HG02763 (cell line): ENCODE measurements around the gene BCKDHA.
"Not testable (repeated sequence)": the region's sequence is repeated elsewhere in the genome, so short reads cannot be mapped to it uniquely, and the experiment has no call there.

Experiments used
- ATAC-seq: cut with Tn5 transposase; IDR thresholded peaks from one replicate; pipeline ENCODE4 v1.9.1; 2021; ENCODE audit warnings: mild to moderate bottlenecking, moderate library complexity; ENCODE audit not compliant: unreplicated experiment

BCKDHA gene

DNA sequence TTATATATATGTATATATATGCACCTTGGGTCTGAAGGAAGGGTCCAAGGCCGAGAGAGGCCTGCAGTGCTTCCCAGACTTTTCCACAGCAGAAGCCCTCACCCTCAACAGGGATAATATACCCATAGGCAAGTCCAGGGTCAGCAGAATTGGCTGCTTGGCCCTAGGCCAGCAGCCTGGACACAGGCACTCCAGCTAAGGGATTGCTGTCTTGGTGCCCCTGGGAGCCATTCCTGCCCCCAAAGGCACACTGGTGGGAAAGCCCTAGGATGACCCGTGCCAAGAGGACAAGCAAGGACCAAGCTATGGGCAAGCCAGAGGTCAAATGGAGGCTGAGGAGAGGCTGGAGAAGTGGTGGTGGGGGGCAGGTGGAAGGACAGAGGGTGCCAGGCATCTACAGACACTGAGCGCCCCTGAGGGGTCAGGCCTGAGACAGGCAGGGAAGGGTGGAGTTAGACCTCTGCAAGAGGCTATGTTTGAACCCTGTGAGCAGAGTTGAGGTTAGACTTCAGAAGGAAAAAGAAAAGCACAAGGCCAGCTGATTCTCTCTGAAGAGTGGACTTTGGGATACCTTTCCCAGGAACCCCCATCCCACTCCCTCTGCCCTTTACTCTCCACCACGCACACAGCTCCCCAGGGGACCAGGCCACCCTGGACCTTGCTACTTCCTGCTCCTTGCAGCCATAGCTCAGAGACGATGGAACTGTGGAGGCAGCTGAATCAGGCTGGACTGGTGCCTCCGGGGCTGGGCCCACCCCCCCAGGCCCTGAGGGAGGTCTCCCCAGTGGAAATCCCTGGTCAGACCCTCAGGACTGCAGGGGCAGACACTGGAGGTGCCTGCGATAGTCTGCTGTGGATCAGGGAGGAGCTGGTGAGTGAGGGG lies 45.1 kb downstream of the BCKDHA start, which contains the start of gene ERICH4:
Gene ERICH4, plus strand, starts transcription at position 684 of the 883 bp plus-strand sequence. Its CDS starts 14 bp downstream, at position 698.
- ATAC-seq: no peak

DNA sequence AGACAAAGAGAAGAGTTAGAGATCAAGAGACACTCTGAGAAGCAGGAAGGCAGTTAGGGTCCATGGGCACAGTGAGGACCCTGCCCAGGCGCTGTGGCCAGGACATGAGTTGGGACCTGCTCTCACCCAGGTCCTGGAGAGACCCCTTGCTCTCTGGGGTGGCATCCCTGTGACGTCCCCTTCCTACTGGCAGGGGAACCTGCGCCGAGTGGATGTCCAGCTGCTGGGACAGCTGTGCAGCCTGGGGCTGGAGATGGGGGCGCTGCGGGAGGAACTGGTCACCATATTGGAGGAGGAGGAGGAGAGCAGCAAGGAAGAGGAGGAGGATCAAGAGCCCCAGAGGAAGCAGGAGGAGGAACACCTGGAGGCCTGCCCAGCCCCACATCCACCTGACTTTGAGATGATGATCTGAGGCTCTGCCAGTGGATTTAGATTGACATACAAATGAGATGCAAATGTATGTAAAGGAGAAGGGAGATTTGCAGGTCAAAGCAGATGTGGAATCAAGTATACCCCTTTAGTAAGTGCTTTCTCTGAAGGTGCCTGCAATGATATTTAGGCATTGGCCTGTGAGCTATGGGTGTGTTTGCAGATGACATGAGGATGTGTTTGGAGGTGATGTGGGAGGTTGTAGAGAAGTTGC lies 46.3 kb downstream of the BCKDHA start:
- ATAC-seq: no peak

DNA sequence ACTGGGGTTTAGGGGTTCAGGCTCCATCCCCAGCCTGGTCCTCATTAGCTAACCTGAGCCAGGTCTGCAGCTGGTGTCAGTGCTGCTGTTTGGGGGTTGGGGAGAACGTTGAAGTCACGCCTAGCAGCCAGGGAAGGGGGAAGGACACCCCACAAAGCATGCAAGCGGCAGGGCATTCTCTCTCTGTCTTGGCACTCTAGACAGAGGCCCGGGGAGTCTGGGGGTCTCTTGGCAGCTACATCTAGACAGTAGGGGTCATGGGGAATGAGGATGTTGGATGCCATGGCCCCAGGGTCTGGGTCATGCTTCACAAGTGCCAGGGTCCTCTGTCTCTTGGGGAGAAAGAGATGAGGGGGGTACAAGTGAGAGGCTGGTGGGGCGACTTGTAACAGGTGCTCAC lies 48.0 kb downstream of the BCKDHA start:
- no peak for ATAC-seq

DNA sequence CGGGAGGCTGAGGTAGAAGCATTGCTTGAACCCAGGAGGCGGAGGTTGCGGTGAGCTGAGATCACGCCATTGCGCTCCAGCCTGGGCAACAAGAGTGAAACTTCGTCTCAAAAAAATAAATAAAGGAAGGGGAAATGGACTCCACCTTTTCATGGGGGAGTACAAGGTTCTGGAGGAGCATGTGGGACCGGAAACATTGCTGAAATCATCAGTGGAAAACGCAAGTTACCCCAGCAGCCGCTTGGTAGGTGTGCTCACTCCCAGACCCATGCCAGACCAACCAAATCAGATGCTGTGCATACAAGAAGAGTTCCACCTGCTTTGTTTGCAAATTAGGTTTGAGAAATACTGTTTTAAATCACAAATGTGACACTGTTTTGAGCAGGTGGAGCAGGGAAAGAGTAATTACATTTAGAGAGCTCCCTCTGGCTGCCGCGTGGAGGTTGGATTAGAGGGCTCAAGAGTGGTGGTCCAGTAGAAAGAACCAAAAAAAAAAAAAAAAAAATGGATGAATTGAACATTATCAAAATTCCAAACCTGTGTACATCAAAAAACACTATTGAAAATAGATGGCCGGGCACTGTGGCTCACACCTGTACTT lies 50.2 kb downstream of the BCKDHA start:
- ATAC-seq: no peak

DNA sequence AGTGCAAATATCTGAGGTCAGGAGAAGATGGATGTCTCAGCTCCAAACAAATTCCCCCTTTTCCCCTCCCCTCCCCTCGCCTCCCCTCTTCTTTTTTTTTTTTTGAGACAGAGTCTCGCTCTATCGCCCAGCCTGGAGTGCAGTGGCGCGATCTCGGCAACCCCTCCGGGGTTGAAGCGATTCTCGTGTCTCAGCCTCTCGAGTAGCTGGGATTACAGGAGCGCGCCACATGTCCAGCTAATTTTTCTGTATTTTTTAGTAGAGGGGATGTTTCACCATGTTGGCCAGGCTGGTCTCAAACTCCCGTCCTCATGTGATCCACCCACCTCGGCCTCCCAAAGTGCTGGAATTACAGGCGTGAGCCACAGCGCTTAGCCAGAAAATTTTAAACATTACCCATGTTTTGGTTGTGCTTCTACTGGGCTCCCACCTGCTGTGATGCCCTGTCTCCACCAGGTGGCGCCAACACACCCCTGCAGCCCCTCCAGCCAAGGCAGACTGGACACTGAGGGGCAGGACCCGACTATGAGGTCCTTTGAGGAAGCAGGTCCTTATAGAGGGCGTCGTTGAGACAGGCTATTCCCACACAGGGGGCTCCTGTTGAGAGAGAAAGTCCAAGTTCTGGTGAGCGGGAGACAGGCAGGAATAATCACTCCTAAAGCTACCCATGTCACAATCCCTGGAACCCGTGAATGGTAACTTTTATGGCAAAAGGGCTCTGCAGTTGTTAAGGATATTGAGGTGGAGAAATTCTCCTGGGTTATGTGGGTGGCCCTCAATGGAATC lies 51.7 kb downstream of the BCKDHA start:
- ATAC-seq: peak; percentile 77

DNA sequence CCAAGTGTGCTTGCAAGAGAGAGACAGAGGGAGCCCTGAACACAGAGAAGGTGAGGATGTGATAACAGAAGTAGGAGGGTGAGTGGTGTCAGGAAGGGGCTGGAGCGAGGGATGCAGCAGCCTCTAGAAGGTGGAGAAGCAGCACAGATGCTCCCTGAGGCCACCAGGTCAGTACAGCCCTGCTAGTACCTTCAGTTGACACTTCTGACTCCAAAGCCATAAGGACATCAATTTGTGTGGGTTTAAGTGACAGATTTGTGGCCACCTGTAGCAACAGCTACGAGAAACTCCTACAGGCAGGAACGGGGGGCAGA lies 52.2 kb downstream of the BCKDHA start:
- no peak for ATAC-seq

DNA sequence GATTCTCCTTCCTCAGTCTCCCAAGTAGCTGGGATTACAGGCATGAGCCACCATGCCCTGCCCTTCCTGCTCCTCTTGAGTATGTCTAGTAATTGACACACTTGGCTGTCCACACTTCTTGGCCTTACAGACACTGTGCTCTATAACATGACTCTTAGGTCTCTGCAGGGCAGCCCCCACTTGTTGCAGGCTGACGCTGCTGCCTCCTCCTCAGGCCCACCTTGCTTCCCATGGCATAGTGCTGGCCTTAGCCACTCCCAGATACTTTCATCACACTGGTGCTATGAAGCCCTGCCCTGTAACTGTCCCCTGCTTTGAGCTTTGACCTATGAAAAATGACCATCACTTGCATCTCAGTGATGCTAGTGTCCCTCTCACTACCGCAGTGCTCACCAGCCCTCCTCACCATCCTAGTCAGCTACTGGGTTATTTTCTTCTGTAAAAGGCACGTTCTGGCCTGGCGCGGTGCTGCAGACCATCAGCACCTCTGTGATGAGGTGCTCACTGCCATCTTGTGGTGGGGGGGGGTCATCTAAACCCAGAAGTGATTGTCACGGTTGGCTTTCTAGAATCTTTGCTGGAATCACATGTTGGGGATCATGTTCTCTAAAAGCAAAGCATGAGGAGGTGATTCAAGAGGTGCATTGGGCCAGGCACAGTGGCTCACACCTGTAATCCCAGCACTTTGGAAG lies 55.1 kb downstream of the BCKDHA start:
- no peak for ATAC-seq

DNA sequence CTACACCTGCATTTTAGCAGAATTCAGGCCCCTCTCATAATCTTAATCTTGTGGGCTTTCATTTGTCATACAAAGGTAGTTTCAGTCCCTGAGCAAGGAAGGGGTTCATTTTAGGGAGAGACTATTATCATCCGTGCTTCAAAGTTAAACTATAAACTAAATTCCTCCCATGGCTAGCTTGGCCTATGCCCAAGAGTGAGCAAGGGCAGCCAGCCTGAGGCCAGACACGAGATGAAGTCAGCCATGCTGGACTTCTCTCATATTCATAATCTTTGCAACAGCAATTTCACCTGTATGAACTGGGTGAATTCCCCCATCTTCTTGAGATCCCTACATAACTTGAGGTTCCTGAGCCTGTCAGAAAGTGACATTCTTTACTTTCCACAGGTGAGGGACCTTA lies 58.3 kb downstream of the BCKDHA start:
- ATAC-seq: no peak

DNA sequence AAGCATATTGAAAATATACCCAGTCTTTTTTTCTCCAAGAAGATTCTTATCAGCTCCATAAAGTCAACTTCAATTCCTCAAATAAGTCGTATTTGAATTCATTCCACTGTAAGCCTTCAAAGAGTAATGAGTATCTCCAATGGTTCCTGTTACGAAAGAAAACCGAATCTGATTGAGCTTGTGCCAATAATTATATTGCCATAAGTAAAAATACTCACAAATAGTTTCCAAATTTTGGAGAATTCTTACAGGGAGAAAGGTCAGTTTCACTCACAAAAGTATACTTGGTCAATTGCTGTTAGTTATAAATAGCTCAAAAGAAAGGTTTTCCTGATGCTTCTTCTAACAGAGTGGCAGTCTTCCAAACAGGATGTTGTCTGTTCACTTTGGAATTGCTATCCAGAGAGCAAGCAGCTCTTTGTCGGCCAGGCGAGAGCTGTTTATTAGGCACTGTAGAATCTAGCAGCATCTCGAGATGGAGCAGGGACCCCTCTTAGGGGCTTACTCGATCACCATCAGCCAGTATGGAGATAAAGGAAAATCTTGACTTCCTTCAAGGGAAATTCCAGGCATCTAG lies 58.8 kb downstream of the BCKDHA start:
- ATAC-seq: no peak

DNA sequence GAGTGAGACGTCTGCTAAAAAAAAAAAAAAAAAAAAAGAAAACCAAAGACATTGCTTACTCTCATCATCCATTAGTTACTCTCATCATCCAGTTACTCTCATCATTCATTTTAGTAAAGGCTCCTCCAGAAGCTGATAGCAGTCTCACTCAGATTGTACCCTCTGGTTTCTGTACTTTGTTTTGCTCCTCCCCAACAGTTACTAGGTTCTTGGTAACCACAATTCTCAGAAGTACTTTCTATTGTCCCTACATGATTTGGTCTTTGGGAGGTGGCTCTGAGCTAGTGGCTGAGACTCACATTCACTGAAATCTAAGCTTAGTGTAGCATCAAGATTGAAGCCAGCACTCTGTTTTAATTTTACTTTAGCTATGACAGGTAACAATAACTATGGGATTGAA lies 59.6 kb downstream of the BCKDHA start:
- no peak for ATAC-seq

DNA sequence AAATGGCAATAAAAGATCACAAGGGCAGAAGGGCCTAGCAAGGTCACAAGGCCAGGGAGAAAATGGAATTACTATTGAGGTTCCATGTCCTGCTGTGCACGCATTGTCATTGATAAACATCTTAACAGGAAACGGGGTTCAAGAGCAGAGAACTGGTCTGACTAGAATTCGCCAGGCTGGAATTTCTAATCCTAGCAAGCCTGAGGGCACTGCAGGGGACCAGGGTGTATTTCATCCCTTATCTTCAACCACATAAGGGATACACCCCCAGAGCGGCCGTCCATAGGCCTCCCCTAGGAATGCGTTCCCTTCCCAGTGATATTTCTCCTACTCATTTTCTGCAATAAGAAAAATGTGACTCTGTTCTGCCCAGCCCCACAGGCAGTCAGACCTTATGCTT lies 64.9 kb downstream of the BCKDHA start:
- no peak for ATAC-seq

DNA sequence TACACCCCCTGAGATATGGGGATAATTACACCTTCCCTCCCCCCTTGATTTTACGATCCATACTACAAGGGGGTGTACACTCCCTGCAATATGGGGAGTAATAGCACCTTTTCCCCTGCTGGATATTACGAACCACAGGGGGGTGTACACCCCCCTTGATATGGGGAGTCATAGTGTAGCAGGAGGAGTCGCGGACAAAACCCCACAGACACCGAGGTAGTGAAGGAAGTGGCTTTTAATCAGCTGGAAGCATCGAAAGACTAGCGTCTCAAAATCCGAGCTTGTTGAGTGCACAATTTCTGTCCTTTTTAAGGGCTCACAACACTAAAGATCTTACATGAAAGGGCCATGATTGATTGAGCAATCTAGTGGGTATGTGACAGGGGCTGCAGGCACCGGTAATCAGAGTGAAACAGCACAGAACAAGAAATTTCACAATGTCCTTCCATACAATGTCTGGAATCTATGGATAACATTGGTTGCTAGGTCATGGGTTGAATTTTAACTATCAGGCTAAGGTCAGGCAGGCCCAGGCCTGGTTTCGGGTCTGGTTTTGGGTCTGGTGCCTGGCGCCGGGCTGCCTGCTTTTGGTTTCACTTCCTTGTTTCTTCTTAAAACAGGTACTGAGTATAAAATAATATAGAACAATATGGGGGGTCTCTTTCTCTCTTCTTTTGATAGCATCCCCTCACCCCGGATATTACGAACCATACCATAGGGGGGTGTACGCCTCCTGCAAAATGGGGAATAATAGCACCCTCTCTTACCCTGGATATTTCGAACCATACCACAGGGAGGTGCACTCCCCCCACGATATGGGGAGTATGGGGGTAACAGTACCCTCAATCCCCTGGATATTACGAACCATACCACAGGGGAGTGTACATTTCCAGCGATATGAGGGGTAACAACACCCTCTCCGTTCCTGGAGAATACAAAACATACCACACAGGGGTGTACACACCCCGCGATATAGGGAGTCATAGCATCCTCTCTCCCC lies 65.9 kb downstream of the BCKDHA start:
- not testable (repeated sequence) for ATAC-seq
